ENCODE measurements around the gene OCA2. TPM values are rescaled to one million over a fixed set of nuclear protein-coding genes. Genes with fewer than 3 reads are reported as not detected.

OCA2 gene
- total RNA-seq, 6 donors from 2014 or later, result 0.83 to 6.0 (median 2.0) TPM

DNA sequence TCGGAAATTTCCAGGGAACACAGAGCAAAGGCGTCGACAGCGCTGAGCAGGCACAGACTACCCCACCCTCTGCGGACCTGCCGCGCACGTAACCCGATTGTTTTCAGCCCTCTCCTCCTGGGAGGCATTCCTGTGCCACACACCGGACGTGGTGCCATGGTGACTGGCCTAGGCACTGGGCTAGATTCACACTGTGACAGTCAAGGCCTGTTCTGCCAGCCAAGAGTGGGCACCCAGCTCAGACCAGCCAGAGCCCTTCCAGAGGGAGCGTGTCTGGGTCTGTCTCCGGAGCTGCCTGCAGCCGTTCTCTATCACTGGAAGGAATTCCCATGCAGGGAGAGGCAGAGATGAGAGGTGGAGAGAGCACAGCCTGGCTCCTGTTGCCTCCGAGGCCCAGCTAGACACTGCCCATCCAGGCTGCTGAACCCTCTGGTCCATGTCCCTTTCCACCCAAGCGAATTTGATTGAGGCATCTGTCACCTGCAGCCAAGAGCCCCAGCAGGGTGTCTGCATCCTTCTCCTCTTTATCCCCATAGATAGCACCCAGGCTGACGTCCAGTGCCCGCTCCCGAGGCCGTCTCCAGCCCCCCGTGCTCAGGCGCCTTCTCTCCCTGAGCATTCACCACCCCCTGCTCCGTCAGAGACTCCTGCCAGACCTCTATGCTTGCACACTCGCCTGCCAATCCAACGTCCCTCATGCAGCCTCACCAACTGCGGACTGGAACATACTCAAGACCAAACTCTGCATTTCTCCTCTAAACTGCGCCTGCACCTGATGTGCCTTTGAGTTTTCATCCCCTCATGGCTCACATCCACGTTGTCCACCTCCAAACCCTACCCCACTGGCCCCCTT, 267.5 kb downstream of the OCA2 start:
- H3K36me3 ChIP-seq, result no peaks in the 10 kb centered on the region
- H3K4me3 ChIP-seq, result no peak overlapping the region
- DNase-seq (peak in 1 of 2 donors; percentile 48), ATAC-seq (ENCODE audit: low FRiP score in 2 of 2) (peak in 1 of 2 donors; percentile 34)
- H3K9me3 ChIP-seq, result no peaks in the 10 kb centered on the region
- H3K27ac ChIP-seq, result no peak overlapping the region
- no peak for TF ChIP-seq EP300 (IDR thresholded peaks at IDR 0.05)
- no peaks in the 10 kb centered on the region for H3K4me1 ChIP-seq
- no peaks in the 10 kb centered on the region for H3K27me3 ChIP-seq
- WGBS, 2 donors, result 89 to 93% methylated on average over 27 to 28 of the region's 28 CpGs

DNA sequence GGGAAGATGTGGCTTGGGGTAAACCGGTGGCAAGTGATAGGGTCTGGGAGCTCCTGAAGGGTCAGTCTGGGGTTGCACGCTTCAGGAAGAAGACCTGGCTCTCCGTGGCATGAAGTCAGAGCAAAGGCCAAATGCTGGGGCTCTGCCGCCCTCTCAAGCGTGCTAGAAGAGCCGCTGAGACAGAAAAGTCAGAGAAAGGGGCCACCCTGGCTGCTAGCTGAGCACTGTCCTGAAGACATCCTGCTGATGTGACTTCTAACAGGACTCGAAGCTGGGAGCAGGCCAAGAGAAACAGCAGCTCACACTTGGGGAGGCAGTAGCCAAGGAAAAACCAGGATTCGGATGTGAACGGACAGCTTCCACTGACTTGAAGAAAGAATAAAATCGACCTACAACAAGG, 270.4 kb downstream of the OCA2 start:
- Histone ChIP-seq H3K4me3 (no peak overlapping the region), H3K36me3 (no peaks in the 10 kb centered on the region), H3K27me3 (no peaks in the 10 kb centered on the region), H3K27ac (no peak overlapping the region), H3K9me3 (no peaks in the 10 kb centered on the region), H3K4me1 (no peaks in the 10 kb centered on the region)
- ATAC-seq (ENCODE audit: low FRiP score in 2 of 2) (no peak), DNase-seq (no peak)
- TF ChIP-seq, protein P1, sequence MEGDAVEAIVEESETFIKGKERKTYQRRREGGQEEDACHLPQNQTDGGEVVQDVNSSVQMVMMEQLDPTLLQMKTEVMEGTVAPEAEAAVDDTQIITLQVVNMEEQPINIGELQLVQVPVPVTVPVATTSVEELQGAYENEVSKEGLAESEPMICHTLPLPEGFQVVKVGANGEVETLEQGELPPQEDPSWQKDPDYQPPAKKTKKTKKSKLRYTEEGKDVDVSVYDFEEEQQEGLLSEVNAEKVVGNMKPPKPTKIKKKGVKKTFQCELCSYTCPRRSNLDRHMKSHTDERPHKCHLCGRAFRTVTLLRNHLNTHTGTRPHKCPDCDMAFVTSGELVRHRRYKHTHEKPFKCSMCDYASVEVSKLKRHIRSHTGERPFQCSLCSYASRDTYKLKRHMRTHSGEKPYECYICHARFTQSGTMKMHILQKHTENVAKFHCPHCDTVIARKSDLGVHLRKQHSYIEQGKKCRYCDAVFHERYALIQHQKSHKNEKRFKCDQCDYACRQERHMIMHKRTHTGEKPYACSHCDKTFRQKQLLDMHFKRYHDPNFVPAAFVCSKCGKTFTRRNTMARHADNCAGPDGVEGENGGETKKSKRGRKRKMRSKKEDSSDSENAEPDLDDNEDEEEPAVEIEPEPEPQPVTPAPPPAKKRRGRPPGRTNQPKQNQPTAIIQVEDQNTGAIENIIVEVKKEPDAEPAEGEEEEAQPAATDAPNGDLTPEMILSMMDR (IDR thresholded peaks at IDR 0.05), result no peak
- no peak for TF ChIP-seq EP300 (IDR thresholded peaks at IDR 0.05)
- TF ChIP-seq POLR2AphosphoS5 (IDR thresholded peaks at IDR 0.05), result no peak
- no peak for TF ChIP-seq POLR2A (IDR thresholded peaks at IDR 0.05)
- 75 to 77% methylated on average over 7 to 10 of the region's 10 CpGs for WGBS, 2 donors

DNA sequence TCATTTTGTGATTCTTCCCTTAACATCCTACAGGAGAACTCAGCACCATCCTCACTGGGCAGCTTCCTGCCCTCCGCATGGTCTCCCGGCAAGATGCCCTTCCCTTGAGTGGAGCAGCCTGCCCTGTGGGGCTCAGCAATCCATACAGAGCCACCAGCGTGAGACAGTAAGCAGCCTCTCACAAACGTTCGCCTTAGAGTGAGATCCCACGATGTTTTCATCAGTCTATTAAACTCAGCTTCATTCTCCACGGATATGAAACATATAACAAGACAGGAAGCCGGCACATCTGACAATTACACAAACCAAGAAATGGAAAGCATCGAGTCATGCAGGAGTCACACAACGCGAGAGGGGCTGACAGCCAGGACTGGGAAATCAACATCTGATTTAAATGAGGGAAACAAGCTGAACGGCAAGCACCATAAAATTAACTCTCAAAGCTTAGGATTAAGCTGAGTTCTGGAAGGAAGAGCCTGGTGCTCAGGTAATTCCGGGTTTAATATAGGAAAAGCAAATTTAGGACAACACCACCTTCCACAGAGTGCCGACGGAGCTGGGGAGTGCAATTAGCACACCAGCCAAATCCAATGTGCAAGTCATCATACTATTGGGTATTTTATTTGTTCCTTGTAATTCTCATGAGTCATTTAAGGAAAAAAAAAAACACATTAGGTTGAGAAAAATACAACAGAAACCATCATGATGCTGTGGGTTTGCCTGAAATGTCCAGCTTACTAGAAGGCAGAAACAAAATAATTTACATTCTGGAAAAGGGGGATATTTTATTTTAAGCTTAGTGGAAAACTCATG, 272.0 kb downstream of the OCA2 start:
- Histone ChIP-seq H3K36me3 (no peaks in the 10 kb centered on the region), H3K9me3 (no peaks in the 10 kb centered on the region), H3K4me1 (no peaks in the 10 kb centered on the region), H3K27ac (no peak overlapping the region), H3K4me3 (no peak overlapping the region), H3K27me3 (no peaks in the 10 kb centered on the region)
- TF ChIP-seq POLR2AphosphoS5 (IDR thresholded peaks at IDR 0.05) (no peak), POLR2A (IDR thresholded peaks at IDR 0.05) (no peak), EP300 (IDR thresholded peaks at IDR 0.05) (no peak)
- TF ChIP-seq, protein P1 (IDR thresholded peaks at IDR 0.05), result no peak
- ATAC-seq (ENCODE audit: low FRiP score in 2 of 2), result no peak
- no peak for DNase-seq
- 59 to 60% methylated on average over 15 of the region's 15 CpGs for WGBS, 2 donors

DNA sequence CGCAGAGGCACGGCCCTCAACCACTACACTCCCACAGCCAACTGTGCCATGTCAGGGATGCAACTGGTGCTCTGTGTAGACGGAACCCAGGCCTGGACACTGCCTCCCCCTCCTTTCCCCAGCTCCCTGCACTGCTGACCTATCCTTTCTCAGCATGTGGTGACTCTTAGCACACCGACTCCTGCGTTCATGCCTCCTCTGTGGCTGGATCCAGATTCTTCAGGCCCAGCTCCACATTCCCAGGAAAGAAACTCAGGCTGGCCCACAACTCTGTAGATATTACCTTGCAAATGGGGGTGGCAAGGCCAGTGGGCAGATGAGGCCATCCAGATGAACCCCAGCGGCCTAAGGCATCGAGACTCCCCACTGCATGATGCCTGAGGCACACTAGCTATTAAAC, 272.7 kb downstream of the OCA2 start:
- no peaks in the 10 kb centered on the region for H3K9me3 ChIP-seq
- whole genome bisulfite sequencing, 2 donors, result 77 to 78% methylated on average over 5 to 7 of the region's 7 CpGs
- TF ChIP-seq POLR2A (IDR thresholded peaks at IDR 0.05) (no peak), POLR2AphosphoS5 (IDR thresholded peaks at IDR 0.05) (no peak)
- no peak overlapping the region for H3K27ac ChIP-seq
- DNase-seq (no peak), ATAC-seq (ENCODE audit: low FRiP score in 2 of 2) (no peak)
- no peaks in the 10 kb centered on the region for H3K36me3 ChIP-seq
- no peak overlapping the region for H3K4me3 ChIP-seq
- H3K4me1 ChIP-seq, result no peaks in the 10 kb centered on the region
- no peaks in the 10 kb centered on the region for H3K27me3 ChIP-seq

DNA sequence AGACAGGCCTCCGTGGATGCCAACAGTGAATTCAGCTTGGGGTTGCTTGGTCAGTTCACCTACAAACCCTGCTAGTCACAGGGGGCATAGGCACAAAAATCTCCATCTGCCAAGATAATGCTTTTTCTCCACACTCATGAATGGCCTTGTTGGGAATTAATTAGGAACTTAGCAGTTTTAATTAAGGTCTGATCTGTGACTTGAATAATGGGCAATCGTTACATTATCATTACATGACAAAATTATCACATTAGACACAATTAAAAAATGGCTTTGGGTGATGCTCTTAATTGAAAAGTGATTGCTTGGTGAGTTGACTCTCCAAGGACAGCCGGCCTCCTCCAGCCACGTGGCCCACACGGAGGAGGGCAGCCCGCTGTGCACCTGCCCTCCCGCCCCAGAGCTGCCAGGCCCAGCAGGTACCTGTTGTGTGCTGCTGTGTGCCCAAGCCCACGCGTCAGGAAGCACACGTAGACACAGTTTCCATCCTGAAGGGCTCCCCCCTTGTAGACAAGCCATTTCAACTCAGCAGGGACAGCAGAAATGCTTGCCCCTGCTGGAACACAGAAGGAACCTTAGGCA, 274.2 kb downstream of the OCA2 start:
- WGBS, 2 donors, result 83 to 91% methylated on average over 6 to 10 of the region's 10 CpGs
- TF ChIP-seq POLR2A (IDR thresholded peaks at IDR 0.05) (no peak), EP300 (IDR thresholded peaks at IDR 0.05) (no peak), POLR2AphosphoS5 (IDR thresholded peaks at IDR 0.05) (no peak)
- TF ChIP-seq, protein P1 (IDR thresholded peaks at IDR 0.05), result no peak
- ATAC-seq (ENCODE audit: low FRiP score in 2 of 2), result no peak
- Histone ChIP-seq H3K9me3 (no peaks in the 10 kb centered on the region), H3K4me1 (no peaks in the 10 kb centered on the region), H3K27me3 (no peaks in the 10 kb centered on the region), H3K4me3 (no peak overlapping the region), H3K27ac (no peak overlapping the region), H3K36me3 (no peaks in the 10 kb centered on the region)
- no peak for DNase-seq
